ENCODE data around the gene NKX1-2.

Gene NKX1-2

GRCh38 chr10:124465003-124465776, 15.4 kb upstream of the NKX1-2 start:
- DNase-seq (ENCODE audit: low read depth in 1 of 2, low spot score in 1 of 2): peak in 1 of 2 experiments; percentile 29
- TF ChIP-seq SPI1 (IDR thresholded peaks at IDR 0.05; ENCODE audit: borderline replicate concordance, low read depth) (peak; percentile 79), GABPA (IDR thresholded peaks at IDR 0.05; ENCODE audit: low read depth) (no peak)
- no peak overlapping the region for H3K27ac ChIP-seq (replicated peaks)
- H3K4me3 ChIP-seq (replicated peaks; ENCODE audit: insufficient read depth, low read length): no peak overlapping the region
- no peaks in the 10 kb centered on the region for H3K27me3 ChIP-seq (ENCODE audit: insufficient read depth, poor library complexity, severe bottlenecking)

- H3K4me3 ChIP-seq (replicated peaks; ENCODE audit: insufficient read depth, low read length): no peak overlapping the region
- no peak for DNase-seq (ENCODE audit: low read depth in 1 of 2, low spot score in 1 of 2)
- no peaks in the 10 kb centered on the region for H3K27me3 ChIP-seq (ENCODE audit: insufficient read depth, poor library complexity, severe bottlenecking)
- H3K27ac ChIP-seq (replicated peaks): no peak overlapping the region
- TF ChIP-seq GABPA (IDR thresholded peaks at IDR 0.05; ENCODE audit: low read depth) (no peak), POLR2AphosphoS5 (IDR thresholded peaks at IDR 0.05; ENCODE audit: low read depth) (no peak), REST (IDR thresholded peaks at IDR 0.05; ENCODE audit: insufficient replicate concordance, low read depth) (no peak), SPI1 (IDR thresholded peaks at IDR 0.05; ENCODE audit: borderline replicate concordance, low read depth) (no peak), CTCF (IDR thresholded peaks at IDR 0.05; ENCODE audit: insufficient read depth, low read length) (no peak)
Observed at GRCh38 chr10:124464028-124464965, 14.5 kb upstream of the NKX1-2 start.

- no peaks in the 10 kb centered on the region for H3K27me3 ChIP-seq (ENCODE audit: insufficient read depth, poor library complexity, severe bottlenecking)
- H3K4me3 ChIP-seq (replicated peaks; ENCODE audit: insufficient read depth, low read length): peak overlapping the region; percentile 89
- H3K27ac ChIP-seq (replicated peaks): peak overlapping the region; percentile 40; the same call in 1 of the 2 replicates
- TF ChIP-seq POLR2AphosphoS5 (IDR thresholded peaks at IDR 0.05; ENCODE audit: low read depth): no peak
- TF ChIP-seq REST (IDR thresholded peaks at IDR 0.05; ENCODE audit: insufficient replicate concordance, low read depth): no peak
- TF ChIP-seq SPI1 (IDR thresholded peaks at IDR 0.05; ENCODE audit: borderline replicate concordance, low read depth): no peak
- TF ChIP-seq CTCF (IDR thresholded peaks at IDR 0.05; ENCODE audit: insufficient read depth, low read length): no peak
- TF ChIP-seq GABPA (IDR thresholded peaks at IDR 0.05; ENCODE audit: low read depth): no peak
- DNase-seq (ENCODE audit: low read depth in 1 of 2, low spot score in 1 of 2): no peak
Observed at GRCh38 chr10:124462348-124462695, 12.5 kb upstream of the NKX1-2 start.

Data from HL-60 (cell line).